Measurements from ENCODE around the gene GRK5. TPM values are rescaled to one million over a fixed set of nuclear protein-coding genes. Genes with fewer than 3 reads are reported as not detected.

Gene GRK5
- total RNA-seq, 1 experiment from 2014 or later: 4.6 TPM

DNA sequence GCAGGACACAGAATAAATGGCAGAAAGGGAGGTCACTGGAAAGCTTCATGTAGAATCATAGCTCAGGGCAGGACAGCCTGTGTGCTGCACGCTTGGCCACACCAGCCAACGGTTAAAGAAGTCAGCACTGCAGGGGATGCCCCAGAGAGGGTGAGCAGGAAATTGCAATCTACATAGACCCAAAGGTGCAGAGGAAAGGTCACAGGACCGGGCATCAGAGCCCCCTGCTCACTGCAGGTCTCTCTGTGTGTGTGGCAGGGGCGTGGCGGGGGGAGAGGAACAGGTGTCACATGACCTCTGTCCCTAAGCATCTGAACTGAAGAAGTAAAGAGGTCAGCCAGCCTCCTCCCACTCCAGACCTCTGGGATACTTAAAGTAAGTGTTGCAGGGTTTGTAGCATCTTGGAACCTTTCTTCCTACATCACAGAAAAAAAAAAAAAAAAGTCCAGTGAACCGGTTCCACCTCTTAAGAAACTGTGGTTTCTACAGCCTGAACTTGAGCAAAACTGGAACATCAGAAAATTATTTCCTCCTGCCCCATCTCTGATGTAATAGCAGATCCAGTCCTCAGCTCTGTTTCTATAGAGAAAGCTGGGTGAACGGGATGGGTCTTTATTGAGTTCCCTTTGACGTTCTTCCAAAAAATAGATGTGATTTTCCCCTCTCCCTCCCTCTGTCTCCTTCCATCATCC lies 270.9 kb downstream of the GRK5 start:
- DNase-seq (ENCODE audit: low spot score): no peak

GRCh38 chr10:119478811-119479341 lies 271.5 kb downstream of the GRK5 start:
- DNase-seq (ENCODE audit: low spot score): no peak

GRCh38 chr10:119479532-119479931 lies 272.2 kb downstream of the GRK5 start:
- DNase-seq (ENCODE audit: low spot score): no peak

DNA sequence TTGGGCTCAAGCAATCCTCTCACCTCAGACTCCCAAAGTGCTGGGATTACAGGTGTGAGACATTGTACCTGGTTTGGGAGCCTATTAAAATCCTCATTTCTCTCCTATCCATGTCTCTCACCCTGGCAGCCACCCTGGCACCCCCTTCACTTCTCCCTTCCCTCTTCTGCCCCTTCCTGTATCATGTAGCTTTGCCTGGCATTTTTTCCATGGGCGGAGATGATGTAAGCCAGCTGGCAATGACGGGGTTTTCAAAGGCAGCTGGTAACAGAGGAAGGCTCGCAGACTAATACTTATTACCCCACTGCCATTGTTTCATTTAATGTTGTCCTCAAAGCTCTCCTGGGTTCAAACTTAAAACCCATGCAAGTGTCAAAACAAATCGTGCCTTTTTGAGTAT lies 273.3 kb downstream of the GRK5 start:
- DNase-seq (ENCODE audit: low spot score): no peak

GRCh38 chr10:119481781-119482426 lies 274.5 kb downstream of the GRK5 start:
- DNase-seq (ENCODE audit: low spot score): no peak

- DNase-seq (ENCODE audit: low spot score): no peak
Measured at GRCh38 chr10:119483001-119483400, 275.6 kb downstream of the GRK5 start.

DNA sequence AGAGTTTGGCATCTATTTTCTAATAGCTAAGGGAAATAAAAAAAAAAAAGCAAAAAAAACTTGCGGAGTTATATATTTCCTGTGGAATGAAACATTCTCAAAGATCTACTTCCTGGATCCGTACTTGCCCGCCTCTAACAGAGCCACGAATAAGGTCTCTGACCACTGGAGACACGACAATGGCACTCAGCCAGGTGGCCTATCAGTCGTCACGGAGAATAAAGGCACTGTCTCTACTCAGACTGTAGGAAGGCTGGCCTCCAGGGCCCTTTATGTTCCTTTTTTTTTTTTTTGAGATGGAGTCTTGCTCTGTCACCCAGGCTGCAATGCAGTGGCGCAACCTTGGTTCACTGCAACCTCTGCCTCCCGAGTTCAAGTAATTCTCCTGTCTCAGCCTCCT lies 276.5 kb downstream of the GRK5 start:
- DNase-seq (ENCODE audit: low spot score): no peak

DNA sequence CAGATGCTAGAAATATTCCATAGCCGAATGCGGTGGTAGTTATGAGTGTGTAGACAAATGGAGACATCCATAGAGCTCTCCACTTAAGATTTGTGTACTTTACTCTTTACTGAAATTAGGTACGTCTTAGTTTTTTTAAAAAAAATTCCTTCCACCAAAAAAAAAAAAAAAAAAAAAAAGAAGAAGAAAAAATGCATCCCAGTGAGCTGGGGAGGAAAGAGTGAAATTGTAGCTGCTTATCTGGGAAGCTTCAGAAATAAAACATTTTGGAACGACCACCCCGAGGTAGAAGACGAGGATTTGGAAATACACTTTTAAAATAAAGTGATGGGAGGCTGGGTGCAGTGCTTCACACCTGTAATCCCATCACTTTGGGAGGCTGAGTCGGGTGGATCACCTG lies 281.3 kb downstream of the GRK5 start:
- no peak for DNase-seq (ENCODE audit: low spot score)

- DNase-seq (ENCODE audit: low spot score): no peak
Measured at GRCh38 chr10:119489991-119490326, 282.6 kb downstream of the GRK5 start.

GRCh38 chr10:119491966-119492757 lies 284.8 kb downstream of the GRK5 start:
- DNase-seq (ENCODE audit: low spot score): no peak

DNA sequence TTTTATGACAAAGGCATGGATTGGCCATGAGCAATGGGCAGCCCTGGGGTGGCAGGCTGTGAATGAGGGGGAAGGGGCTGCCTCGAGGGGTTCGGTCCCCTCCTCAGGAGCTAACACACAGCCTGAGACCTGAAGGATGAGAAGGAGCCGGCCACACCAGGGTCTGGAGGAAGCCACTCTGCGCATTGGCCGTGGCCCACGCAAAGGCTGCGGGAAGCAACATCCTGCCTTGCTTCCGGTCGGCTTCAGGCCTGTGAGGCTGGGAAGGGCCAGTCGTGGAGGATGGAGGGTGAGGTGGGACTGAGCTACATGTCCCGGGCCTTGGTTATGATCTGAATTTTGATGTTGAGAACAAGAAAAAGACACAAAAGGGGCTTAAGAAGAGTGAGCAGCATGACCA lies 285.8 kb downstream of the GRK5 start:
- DNase-seq (ENCODE audit: low spot score): no peak

DNA sequence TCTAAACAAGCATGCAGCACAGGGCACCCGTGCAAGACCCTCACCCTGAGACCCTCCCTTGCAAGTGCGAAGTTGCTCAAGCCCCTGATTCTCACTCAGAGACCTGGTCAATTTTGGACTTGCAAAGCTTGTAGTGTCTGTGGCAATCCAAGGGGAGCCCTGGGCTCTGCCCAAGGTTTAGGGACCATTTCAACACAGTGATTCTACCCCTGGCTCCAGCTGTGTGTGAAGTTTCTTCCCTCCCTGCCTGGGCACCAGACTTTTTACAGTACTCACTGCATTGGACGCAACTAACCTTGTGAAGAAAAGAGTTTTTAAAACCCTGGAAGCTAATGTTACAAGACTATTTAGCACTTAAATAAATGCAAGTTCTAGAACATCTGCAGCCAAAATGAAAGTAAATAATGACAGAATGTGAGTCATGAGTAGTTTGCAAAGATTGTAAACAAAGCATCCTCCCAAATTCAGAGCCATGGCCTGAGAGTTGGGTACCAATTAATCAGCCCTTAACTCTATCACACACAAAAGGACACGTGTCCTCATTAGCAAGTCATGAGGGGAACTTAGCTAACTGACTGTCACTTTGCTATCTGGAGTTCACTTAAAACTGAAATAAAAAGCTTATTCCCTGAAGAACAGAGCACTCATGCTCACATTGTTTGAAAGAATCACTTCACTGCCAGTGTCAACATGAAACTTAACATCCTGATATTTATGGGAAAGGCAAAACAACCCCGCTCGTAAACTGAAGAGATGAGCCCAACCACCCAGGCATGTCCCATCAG lies 287.1 kb downstream of the GRK5 start:
- no peak for DNase-seq (ENCODE audit: low spot score)

GRCh38 chr10:119495021-119495505 lies 287.7 kb downstream of the GRK5 start:
- no peak for DNase-seq (ENCODE audit: low spot score)

DNA sequence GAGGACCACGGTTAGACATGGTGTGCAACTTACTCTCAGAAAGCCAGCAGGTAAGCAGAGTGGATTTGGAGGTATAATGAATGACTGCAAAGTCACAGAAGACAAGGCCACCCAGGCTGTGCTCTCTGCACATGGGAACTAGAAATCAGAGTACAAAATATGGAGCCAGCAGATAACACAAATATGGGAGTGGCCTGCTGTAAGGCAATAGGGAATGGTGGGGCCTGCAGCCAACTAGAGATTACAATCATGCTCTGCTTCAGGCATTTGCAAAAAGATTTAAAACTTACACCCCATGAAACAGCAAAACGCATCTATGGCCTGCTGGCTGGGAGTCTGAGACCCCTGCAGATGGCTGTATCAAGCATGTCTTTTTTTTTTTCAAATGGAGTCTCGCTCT lies 288.2 kb downstream of the GRK5 start:
- no peak for DNase-seq (ENCODE audit: low spot score)

GRCh38 chr10:119496273-119496672 lies 288.9 kb downstream of the GRK5 start:
- DNase-seq (ENCODE audit: low spot score): no peak

- no peak for DNase-seq (ENCODE audit: low spot score)
Measured at GRCh38 chr10:119497243-119497642, 289.9 kb downstream of the GRK5 start.

GRCh38 chr10:119498889-119499676 lies 291.7 kb downstream of the GRK5 start:
- no peak for DNase-seq (ENCODE audit: low spot score)

- DNase-seq (ENCODE audit: low spot score): no peak
Measured at GRCh38 chr10:119499677-119500002, 292.3 kb downstream of the GRK5 start.

DNA sequence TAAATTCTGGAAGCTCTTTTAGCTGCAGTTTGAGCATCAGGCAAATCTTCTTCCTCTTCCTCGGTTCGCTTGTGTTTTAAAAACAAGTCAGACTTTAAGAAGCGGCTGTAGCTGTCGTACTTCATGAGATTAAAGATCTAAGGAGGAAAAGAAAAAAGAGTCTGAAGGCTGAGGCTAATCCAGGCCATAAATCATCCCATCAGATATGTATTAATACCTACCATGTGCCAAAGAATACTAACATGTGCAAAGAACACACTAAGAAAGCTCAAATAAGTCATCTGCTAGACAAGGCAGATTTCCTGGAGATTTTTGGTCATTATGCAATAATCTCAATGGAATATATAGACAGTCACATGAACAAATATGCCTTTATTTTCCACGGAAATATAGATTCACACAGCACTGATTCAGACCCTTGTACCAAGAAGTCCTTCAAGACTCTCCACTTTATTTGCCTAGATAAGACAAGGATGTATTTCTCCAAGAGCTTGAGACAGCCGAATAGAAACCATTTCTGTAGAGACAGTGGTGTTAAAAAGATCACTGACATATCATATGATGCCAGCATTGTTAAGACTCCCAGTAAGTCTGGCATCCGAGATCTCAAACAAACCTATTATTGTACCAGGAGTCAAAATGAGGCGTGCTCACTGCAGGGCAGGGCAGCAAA lies 292.9 kb downstream of the GRK5 start:
- DNase-seq (ENCODE audit: low spot score): no peak

GRCh38 chr10:119500821-119501220 lies 293.4 kb downstream of the GRK5 start:
- DNase-seq (ENCODE audit: low spot score): no peak

All from HT-29 (cell line).